HG03432 (cell line): ENCODE results near the gene SLC26A11.

Source experiments
- ATAC-seq: cut with Tn5 transposase; IDR thresholded peaks from one replicate; pipeline ENCODE4 v1.9.1; 2021; ENCODE audit warnings: mild to moderate bottlenecking, moderate library complexity; ENCODE audit not compliant: unreplicated experiment

The SLC26A11 gene

DNA sequence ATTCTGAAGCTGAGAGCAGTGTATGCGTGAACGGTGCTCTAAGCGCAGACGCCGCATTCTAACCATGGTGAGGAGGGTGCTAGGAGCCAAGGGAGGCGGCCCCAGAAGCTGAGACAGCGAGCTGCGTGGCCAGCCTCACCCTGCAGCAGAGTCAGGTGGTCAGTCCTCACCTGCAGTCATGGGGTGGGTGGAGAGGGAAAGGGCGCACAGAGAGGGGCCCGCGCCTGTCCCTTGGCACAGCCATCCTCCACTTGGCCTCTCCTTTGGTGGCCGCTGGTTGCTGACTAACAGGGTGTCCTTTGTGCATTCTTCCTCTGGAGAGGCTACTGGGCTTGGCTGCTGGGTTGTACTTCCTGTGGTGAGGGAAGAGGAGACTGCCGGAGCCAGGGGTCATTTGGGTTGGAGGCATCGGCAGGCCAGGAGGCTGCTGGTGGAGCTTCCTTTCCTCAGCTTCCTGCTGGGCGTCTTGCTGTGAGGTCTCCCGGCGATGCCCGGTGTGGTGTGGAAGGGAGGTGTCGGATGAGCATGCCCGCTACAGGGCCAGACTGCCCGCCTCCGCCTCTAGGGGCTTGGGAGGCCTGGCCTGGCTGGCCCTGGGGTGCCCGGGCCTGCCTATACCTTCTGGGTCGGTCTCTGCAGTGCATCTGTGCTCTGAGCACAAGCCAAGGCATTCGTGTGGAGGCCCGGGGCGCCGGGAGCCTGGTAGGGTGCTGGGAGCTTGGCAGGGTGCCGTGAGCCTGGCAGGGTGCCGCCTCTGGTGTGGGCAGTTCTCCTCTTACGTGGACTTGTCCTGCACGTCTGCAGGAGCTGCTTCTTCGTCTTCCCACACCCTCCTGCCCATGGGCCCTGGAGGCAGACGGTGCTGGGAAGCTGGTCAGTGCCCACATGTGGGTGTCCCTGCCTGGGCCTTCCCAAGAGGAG, 57.8 kb downstream of the SLC26A11 start:
- no peak for ATAC-seq

- ATAC-seq: no peak
Measured at GRCh38 chr17:80279895-80280294, 59.7 kb downstream of the SLC26A11 start.

GRCh38 chr17:80281516-80281915, 61.3 kb downstream of the SLC26A11 start:
- ATAC-seq: no peak

- ATAC-seq: no peak
Measured at GRCh38 chr17:80283116-80283852, 63.1 kb downstream of the SLC26A11 start.

DNA sequence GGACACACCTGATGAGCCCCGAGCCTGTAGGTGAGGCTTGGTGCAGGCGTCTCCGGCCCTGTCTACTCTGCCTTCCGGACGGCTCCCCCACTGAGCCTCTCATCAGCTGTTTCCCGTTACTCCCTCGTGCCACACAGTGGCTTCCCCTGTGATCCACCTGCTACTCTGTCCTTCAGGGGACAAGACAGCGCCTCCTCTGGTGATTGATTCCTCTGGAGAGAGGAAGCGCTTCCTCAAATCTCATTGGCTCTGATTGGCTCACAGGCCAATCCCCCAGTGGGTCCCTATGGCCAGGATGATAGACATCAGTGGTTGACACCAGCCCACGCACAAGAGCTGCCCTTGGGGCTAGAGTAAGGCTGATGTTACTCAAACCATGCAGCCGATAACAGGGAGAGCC, 64.4 kb downstream of the SLC26A11 start:
- ATAC-seq: no peak

GRCh38 chr17:80285237-80285920, 65.2 kb downstream of the SLC26A11 start:
- no peak for ATAC-seq

DNA sequence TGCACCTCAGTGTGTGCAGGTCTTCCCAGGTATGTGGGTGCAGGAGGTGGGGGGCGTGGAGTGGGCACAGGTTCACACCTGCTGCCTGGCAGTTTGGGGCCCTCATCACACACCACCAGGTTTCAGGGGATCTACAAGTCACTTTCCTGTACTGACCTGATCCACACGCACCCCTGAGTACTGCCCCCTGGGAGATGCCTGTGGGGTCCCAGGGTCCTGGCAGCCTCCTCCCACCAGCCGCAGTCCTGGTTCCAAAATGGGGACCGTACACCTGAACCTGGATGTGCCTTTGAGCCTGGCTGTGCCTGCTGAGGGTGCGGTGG, 66.4 kb downstream of the SLC26A11 start:
- ATAC-seq: no peak

- ATAC-seq: no peak
Measured at GRCh38 chr17:80287038-80287437, 66.8 kb downstream of the SLC26A11 start.

- no peak for ATAC-seq
Measured at GRCh38 chr17:80287806-80288567, 67.8 kb downstream of the SLC26A11 start.

DNA sequence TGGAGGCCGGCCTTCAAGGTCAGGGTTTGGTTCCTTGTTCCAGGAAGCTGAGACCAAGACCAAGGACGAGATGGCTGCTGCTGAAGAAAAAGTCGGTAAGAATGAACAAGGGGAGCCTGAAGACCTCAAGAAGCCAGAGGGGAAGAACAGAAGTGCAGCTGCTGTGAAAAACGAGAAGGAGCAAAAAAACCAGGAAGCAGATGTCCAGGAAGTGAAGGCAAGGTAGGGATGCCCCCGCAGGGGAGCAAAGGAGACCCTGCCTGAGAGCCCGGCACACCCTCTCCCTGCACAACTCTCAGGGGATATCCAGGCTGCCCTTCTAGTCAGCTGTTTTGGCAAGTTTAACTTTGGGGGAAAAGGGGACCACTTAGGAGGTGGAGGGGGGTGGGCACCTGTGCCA, 69.4 kb downstream of the SLC26A11 start:
- ATAC-seq: no peak

DNA sequence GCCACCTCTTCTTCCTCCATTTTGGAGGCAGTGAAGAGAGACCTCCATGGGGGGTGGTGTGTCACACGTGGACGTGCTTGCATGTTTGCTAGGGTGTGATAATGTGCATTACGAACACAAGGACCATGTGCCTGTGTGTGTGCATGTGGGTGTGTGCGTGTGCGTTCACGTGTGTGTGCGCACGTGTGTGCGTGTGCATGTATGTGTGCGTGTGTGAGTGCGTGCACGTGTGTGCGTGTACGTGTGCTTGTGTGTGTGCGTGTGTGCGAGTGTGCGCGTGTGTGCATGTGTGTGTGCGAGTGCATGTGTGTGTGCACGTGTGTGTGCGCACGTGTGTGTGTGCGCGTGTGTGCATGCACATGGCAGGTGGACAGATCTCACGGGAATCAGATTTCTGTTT, 69.9 kb downstream of the SLC26A11 start:
- no peak for ATAC-seq

DNA sequence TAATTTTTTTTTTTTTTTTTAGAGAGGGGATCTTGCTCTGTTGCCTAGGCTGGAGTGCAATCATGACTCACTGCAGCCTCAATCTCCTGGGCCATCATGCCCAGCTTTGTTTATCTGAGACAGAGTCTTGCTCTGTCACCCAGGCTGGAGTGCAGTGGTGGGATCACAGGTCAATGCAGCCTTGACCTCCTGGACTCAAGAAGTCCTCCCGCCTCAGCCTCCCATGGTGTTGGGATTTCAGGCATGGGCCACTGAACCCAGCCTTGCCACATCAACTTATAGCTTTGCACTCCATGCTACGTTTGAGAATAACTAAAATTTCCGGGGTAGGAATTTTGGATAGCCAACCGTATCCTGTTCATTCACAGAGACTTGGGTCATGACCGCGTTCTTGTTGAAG, 71.0 kb downstream of the SLC26A11 start:
- no peak for ATAC-seq

DNA sequence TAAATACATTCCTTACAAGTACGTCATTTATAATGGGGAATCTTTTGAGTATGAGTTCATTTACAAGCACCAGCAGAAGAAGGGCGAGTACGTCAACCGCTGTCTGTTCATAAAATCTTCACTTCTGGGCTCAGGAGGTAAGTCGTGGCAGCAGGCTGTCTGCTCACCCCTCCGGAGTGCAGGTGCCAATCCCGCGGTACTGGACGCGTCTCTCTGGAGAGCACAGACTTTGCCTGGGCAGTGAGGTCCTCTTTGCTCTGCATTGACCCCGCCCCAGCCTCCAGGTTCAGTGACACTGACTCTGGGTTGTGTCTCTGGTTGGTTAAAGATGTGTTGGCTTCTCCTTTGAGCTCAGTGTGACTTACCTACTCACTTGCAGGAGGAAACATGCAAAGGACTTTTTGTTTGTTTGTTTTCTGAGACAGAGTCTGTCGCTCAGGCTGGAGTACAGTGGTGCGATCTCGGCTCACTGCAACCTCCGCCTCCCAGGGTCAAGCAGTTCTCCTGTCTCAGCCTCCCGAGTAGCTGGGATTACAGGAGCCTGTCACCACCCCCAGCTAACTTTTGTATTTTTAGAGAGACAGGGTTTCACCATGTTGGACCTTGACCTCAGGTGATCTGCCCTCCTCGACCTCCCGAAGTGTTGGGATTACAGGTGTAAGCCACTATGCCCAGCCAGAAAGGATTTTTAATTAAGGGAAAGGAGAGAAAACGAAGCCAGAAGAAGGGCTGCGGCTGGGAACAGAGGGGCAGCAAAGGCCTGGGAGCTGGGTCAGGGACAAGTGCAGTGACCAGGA, 71.7 kb downstream of the SLC26A11 start:
- ATAC-seq: no peak

DNA sequence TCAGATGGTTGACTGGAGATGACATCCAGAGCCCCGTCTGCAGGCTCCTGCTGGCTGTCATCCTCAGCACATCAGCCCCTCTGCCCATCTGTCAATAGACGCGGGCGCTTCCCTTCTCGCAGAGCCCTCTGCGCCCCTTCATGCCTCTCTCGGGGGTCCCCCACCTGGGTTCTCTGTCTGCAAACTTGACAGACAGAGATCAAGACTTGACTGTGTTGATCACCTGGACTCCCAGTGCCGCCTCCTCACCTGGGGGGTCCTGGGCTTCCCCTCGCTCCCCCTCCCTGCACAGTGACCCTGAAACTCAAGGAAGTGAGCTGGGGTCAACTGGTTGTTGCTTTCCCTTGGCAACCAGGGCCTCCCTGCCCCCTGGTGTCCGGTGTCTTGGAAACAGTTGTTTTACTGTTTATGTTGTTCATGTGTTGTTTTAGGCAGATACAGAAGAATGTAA, 72.3 kb downstream of the SLC26A11 start:
- ATAC-seq: no peak

DNA sequence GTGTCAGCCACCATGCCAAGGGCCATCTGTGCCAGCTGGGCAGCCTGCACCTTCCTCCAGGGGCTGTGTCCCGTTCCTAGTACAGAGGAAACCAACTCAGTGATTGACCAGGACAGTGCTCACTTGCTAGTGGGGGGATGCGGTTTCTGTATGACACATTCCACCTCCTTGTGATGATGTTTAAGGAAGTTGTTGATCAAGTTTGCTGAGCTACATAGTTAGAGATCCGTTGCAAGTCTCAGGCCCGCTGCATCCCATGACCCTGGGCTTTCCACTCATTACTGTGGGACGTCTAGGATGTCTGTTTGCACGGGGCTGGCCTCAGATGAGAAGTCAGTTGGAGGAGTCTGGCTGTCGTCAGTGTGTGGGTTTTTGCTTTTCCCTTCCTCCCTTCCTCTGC, 74.0 kb downstream of the SLC26A11 start:
- ATAC-seq: no peak

DNA sequence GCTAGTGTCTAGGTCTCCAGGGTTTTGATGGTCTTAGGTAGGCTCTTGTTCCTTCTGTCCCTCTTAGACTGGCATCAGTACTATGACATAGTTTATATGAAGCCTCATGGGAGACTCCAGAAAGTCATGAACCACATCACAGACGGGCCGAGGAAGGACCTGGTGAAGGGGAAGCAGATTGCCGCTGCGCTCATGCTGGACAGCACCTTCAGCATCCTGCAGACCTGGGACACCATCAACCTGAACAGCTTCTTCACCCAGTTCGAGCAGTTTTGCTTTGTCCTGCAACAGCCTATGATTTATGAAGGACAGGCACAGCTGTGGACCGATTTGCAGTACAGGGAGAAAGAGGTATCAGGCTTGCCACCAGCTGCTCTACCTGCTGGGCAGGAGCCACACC, 74.4 kb downstream of the SLC26A11 start:
- ATAC-seq: no peak

- ATAC-seq: no peak
Measured at GRCh38 chr17:80295146-80295545, 74.9 kb downstream of the SLC26A11 start.

DNA sequence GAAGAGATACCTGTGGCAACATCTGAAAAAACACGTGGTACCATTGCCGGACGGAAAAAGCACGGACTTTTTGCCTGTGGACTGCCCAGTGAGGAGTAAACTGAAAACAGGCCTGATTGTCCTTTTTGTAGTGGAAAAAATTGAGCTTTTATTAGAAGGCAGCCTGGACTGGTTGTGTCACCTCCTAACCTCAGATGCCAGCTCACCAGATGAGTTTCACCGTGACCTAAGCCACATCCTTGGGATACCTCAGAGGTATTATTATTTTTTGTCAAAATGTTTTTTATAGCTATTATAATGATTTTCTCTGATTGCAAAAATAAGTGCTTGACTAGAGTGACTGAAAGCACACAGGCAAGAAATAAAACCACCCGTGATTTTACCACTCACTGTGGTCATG, 75.3 kb downstream of the SLC26A11 start:
- no peak for ATAC-seq

GRCh38 chr17:80296221-80296620, 76.0 kb downstream of the SLC26A11 start:
- no peak for ATAC-seq

GRCh38 chr17:80297996-80298560, 77.9 kb downstream of the SLC26A11 start:
- no peak for ATAC-seq
